ENCODE data around the gene FOSL2.

GRCh38 chr2:28425464-28425835, 32.8 kb downstream of the FOSL2 start:
- TF ChIP-seq CTCF (IDR thresholded peaks at IDR 0.05), result no peak
- no peak for TF ChIP-seq POLR2A (IDR thresholded peaks at IDR 0.05)
